B cell (primary cell): Measurements from ENCODE around the gene RIPPLY2. TPM values are rescaled to one million over a fixed set of nuclear protein-coding genes. Genes with fewer than 3 reads are reported as not detected.

Experiments used
- ATAC-seq: fragments of 200-7000 bp; cut with Tn5 transposase; one replicate; pipeline ENCODE4 v1.10.0; 2021; ENCODE audit warnings: low read depth, mild to moderate bottlenecking, moderate number of reproducible peaks, moderate library complexity
- CTCF ChIA-PET: fragments of 350-600 bp; sonication (Branson Sonifier 250); formaldehyde crosslinking; loops from one replicate; lab custom pipeline; 2021; ENCODE audit warnings: antibody characterized with exemption, inconsistent platforms; lab: Charles Lee
- POLR2A ChIA-PET: fragments of 350-600 bp; sonication (Branson Sonifier 250); formaldehyde crosslinking; loops from one replicate; lab custom pipeline; 2021; ENCODE audit warnings: antibody characterized with exemption; lab: Charles Lee
- DNase-seq: peaks from one replicate; pipeline ENCODE4 v3.0.0; 2013
- H2AFZ ChIP-seq: 2 replicates; pipeline ENCODE4 v1.6.1; 2012; ENCODE audit warnings: mild to moderate bottlenecking, low read depth, low read length; ENCODE audit not compliant: insufficient read depth, poor library complexity, severe bottlenecking
- H3K27ac ChIP-seq, 2 donors: 1 replicate in 1 of 2; 2 replicates in 1 of 2; pipeline ENCODE4 v1.5.1; 2012 to 2013; ENCODE audit warnings: low read length in 2 of 2, mild to moderate bottlenecking in 2 of 2, moderate library complexity in 1 of 2
- H3K27me3 ChIP-seq, 4 experiments: fragments of 200-600 bp in 1 of 4; sonication (generic) in 1 of 4; replicated peaks in 1 of 4; 1 replicate in 2 of 4; 2 replicates in 2 of 4; pipeline versions ENCODE4 v1.6.1 to v1.7.0; 2013 to 2016; ENCODE audit warnings: low read length in 3 of 4, mild to moderate bottlenecking in 2 of 4, mixed read lengths in 1 of 4, moderate library complexity in 1 of 4; ENCODE audit not compliant: insufficient read depth in 4 of 4, control insufficient read depth in 3 of 4; ENCODE audit errors: control extremely low read depth in 1 of 4
- H3K36me3 ChIP-seq, 2 experiments: replicated peaks in 1 of 2; 1 replicate in 1 of 2; 2 replicates in 1 of 2; pipeline versions ENCODE4 v1.6.1 to v1.7.1; 2013; ENCODE audit warnings: low read length in 1 of 2; ENCODE audit not compliant: insufficient read depth in 2 of 2, control insufficient read depth in 1 of 2; ENCODE audit errors: control extremely low read depth in 1 of 2, extremely low read depth in 1 of 2
- H3K4me1 ChIP-seq, 2 donors: fragments of 200-600 bp in 1 of 2; sonication (generic) in 1 of 2; 1 replicate in 1 of 2; 2 replicates in 1 of 2; pipeline versions ENCODE4 v1.5.1 to v1.6.1; 2013 to 2017; ENCODE audit warnings: low read length in 2 of 2; ENCODE audit not compliant: control insufficient read depth in 2 of 2, insufficient read depth in 2 of 2
- H3K4me2 ChIP-seq: replicated peaks from 2 replicates; pipeline ENCODE3; 2012; ENCODE audit warnings: mild to moderate bottlenecking, low read depth, low read length; ENCODE audit not compliant: poor library complexity, severe bottlenecking
- H3K4me3 ChIP-seq, 5 experiments: fragments of 200-600 bp in 1 of 5; sonication (generic) in 1 of 5; 1 replicate in 3 of 5; 2 replicates in 2 of 5; pipeline versions ENCODE4 v1.5.1 to v1.7.0; 2011 to 2016; ENCODE audit warnings: low read length in 4 of 5, mild to moderate bottlenecking in 4 of 5, low read depth in 2 of 5, control low read depth in 1 of 5, moderate library complexity in 1 of 5; ENCODE audit not compliant: insufficient read depth in 1 of 5; ENCODE audit errors: control extremely low read depth in 1 of 5, extremely low read depth in 1 of 5
- H3K79me2 ChIP-seq: fragments of 200-600 bp; sonication (generic); one replicate; pipeline ENCODE4 v1.6.0; 2016; ENCODE audit warnings: low read length; ENCODE audit not compliant: control insufficient read depth, insufficient read depth
- H3K9ac ChIP-seq: fragments of 200-600 bp; sonication (generic); 2 replicates; pipeline ENCODE4 v1.6.1; 2017; ENCODE audit warnings: mild to moderate bottlenecking, low read length, moderate library complexity
- H3K9me3 ChIP-seq, 3 donors: one replicate each; pipeline versions ENCODE4 v1.6.1 to v1.7.1; 2013; ENCODE audit warnings: low read length in 2 of 3; ENCODE audit not compliant: control insufficient read depth in 2 of 3, insufficient read depth in 1 of 3; ENCODE audit errors: control extremely low read depth in 1 of 3
- H4K20me1 ChIP-seq: 2 replicates; pipeline ENCODE4 v1.6.0; 2012; ENCODE audit warnings: mild to moderate bottlenecking, low read length; ENCODE audit not compliant: insufficient read depth, control insufficient read depth, poor library complexity, severe bottlenecking
- H3K27ac Mint-ChIP-seq: one replicate; pipeline ENCODE4 v1.8.0; 2021; ENCODE audit warnings: mixed read lengths
- H3K27me3 Mint-ChIP-seq: one replicate; pipeline ENCODE4 v1.8.0; 2021; ENCODE audit warnings: mixed read lengths
- H3K4me1 Mint-ChIP-seq: one replicate; pipeline ENCODE4 v1.8.0; 2021; ENCODE audit warnings: mixed read lengths
- H3K4me3 Mint-ChIP-seq: one replicate; pipeline ENCODE4 v1.8.0; 2021; ENCODE audit warnings: mixed read lengths
- H3K9me3 Mint-ChIP-seq: one replicate; pipeline ENCODE4 v1.8.0; 2022; ENCODE audit warnings: mixed read lengths; ENCODE audit not compliant: insufficient read depth
- EZH2 ChIP-seq: IDR thresholded peaks from 2 replicates; pipeline ENCODE4 v1.6.1; 2012; ENCODE audit warnings: borderline replicate concordance, low read depth, mild to moderate bottlenecking, moderate library complexity, low read length; ENCODE audit not compliant: insufficient read depth, poor library complexity, severe bottlenecking
- WGBS: methylation state at CpG from one replicate; pipeline ENCODE4 v1.1.5; 2013; ENCODE audit warnings: missing lambda C conversion rate; ENCODE audit not compliant: insufficient coverage; 5-methylcytosine and 5-hydroxymethylcytosine counted together
- intact Hi-C: fragments of 100-400 bp; cut with micrococcal nuclease; formaldehyde crosslinking; loops from one replicate; pipeline ENCODE4 v1.10.0; 2022
- polyA plus RNA-seq: library from polyadenylated mRNA; depleted of rRNA; stranded (reverse); fragments of >200 nt; gene quantifications from 2 replicates; pipeline ENCODE4 v1.2.3, GENCODE V29; 2012
- total RNA-seq, 2 donors: library from RNA; stranded (reverse); fragments of 120-200 nt in 1 of 2; gene quantifications; 1 replicate in 1 of 2; 2 replicates in 1 of 2; pipeline versions ENCODE4 v1.2.3 to v1.2.4, GENCODE V29; 2013 to 2022
- TF ChIP-seq, protein P1 (sequence below): fragments of 200-600 bp; IDR thresholded peaks from one replicate; pipeline ENCODE4 v1.8.0; 2022; ENCODE audit warnings: antibody characterized with exemption, mild to moderate bottlenecking

The RIPPLY2 gene
- total and polyA plus RNA-seq, 2 donors (not counting 1 experiment from before 2014, with no cell fraction given): not detected

DNA sequence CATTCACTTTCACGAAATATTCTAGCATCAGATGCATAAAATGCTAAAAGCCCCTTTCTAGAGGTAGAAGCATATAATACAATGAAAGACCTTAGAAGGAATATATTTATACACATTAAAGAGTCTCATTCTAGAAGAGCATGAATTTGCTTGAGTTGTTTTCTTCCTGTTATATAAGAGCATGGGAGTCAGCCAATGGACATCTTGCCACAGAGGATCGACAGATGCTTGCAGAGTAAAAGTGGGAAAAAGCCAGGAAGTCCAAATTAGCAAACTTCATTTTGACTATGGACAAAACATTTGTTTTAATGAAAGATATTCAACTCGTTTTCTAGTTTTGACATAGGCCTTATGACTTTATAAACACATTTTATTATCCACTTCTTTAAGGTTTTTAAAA lies 44.2 kb upstream of the RIPPLY2 start:
- Histone ChIP-seq H3K9me3 (no peaks in the 10 kb centered on the region), H3K79me2 (no peaks in the 10 kb centered on the region), H3K4me2 (no peak overlapping the region), H2AFZ (no peak overlapping the region), H3K27ac (no peak overlapping the region), H3K4me1 (no peaks in the 10 kb centered on the region), H3K4me3 (no peak overlapping the region), H3K27me3 (no peaks in the 10 kb centered on the region), H3K9ac (no peak overlapping the region), H4K20me1 (no peaks in the 10 kb centered on the region), H3K36me3 (no peaks in the 10 kb centered on the region)
- Mint-ChIP-seq H3K4me3 (no peak overlapping the region), H3K4me1 (no peaks in the 10 kb centered on the region), H3K27me3 (peaks cover 6% of the 10 kb centered on the region), H3K9me3 (peaks cover 5% of the 10 kb centered on the region), H3K27ac (no peak overlapping the region)
- POLR2A ChIA-PET: no interaction called here
- CTCF ChIA-PET: no interaction called here
- DNase-seq (no peak), ATAC-seq (no peak)
- no CpG with 5 or more reads among the region's 3 CpGs for WGBS
- intact Hi-C loops: no loop called here
- TF ChIP-seq EZH2: no peak
- TF ChIP-seq, protein P1, sequence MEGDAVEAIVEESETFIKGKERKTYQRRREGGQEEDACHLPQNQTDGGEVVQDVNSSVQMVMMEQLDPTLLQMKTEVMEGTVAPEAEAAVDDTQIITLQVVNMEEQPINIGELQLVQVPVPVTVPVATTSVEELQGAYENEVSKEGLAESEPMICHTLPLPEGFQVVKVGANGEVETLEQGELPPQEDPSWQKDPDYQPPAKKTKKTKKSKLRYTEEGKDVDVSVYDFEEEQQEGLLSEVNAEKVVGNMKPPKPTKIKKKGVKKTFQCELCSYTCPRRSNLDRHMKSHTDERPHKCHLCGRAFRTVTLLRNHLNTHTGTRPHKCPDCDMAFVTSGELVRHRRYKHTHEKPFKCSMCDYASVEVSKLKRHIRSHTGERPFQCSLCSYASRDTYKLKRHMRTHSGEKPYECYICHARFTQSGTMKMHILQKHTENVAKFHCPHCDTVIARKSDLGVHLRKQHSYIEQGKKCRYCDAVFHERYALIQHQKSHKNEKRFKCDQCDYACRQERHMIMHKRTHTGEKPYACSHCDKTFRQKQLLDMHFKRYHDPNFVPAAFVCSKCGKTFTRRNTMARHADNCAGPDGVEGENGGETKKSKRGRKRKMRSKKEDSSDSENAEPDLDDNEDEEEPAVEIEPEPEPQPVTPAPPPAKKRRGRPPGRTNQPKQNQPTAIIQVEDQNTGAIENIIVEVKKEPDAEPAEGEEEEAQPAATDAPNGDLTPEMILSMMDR: no peak

DNA sequence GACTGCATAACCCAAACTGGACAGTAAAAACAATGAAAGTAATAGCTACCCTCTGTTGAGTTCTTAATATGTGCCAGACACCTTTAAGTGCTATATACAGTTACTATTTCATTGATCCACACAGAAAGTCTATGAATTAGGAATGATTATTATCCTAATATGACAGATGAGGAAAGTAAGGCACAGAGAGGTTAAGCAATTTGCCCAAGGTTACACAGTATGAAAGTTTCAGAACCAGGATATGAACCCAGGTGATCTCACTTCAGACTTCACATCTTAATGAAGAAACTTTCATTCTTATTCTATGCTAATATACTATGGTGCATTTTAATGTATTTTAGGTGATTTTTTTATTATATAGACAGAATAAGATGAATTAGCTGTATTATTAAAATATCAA lies 40.6 kb upstream of the RIPPLY2 start:
- Histone ChIP-seq H4K20me1 (no peaks in the 10 kb centered on the region), H3K79me2 (no peaks in the 10 kb centered on the region), H3K4me2 (no peak overlapping the region), H3K27me3 (no peaks in the 10 kb centered on the region), H3K9me3 (no peaks in the 10 kb centered on the region), H3K9ac (no peak overlapping the region), H3K36me3 (no peaks in the 10 kb centered on the region), H2AFZ (no peak overlapping the region), H3K4me1 (no peaks in the 10 kb centered on the region), H3K4me3 (no peak overlapping the region), H3K27ac (no peak overlapping the region)
- Mint-ChIP-seq H3K4me1 (no peaks in the 10 kb centered on the region), H3K27me3 (peaks cover 10% of the 10 kb centered on the region), H3K9me3 (no peaks in the 10 kb centered on the region), H3K4me3 (no peak overlapping the region), H3K27ac (no peak overlapping the region)
- intact Hi-C loops: no loop called here
- ChIA-PET POLR2A (no interaction called here), CTCF (no interaction called here)
- no peak for TF ChIP-seq EZH2
- TF ChIP-seq, protein P1: no peak
- no peak for ATAC-seq
- no peak for DNase-seq
